GM19467 (cell line): Measurements from ENCODE around the gene GALNT9.
"Not testable (repeated sequence)": the region's sequence is repeated elsewhere in the genome, so short reads cannot be mapped to it uniquely, and the experiment has no call there.

Source experiments
- ATAC-seq: cut with Tn5 transposase; IDR thresholded peaks from one replicate; pipeline ENCODE4 v1.9.1; 2021; ENCODE audit warnings: mild to moderate bottlenecking, moderate library complexity; ENCODE audit not compliant: unreplicated experiment

GALNT9 gene

DNA sequence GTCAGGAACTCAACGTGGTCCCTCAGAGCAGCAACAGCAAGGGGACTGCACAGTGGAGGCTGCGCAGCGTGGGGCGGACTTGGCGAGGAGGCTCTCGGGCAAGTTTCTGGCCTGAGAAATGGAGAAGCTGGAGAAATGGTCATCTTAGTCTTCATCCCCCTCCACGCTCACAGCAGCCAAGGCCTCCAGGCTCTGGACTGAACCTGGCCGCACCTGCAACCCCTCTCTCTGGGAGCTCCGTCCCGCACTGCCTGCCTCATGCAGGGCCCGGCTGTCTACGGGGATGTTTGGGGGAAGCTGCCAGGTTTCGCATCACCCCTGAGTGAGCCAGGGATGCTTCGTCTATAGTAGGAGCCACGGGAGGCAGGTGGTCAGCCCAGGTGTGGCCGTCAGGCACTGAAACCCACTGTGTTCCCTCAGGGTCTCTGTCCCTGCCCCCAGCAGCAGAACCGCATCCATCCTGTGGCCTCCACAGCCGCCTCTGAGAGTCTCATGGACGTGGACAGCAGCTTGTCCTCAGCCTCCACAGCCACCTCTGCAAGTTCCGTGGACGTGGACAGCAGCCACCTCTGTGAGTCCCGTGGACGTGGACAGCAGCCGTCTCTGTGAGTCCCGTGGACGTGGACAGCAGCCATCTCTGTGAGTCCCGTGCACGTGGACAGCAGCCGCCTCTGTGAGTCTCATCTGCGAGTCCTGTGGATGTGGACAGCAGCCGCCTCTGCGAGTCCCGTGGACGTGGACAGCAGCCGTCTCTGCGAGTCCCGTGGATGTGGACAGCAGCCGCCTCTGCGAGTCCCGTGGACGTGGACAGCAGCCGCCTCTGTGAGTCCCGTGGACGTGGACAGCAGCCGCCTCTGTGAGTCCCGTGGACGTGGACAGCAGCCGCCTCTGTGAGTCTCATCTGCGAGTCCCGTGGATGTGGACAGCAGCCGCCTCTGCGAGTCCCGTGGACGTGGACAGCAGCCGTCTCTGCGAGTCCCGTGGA lies 29.1 kb upstream of the GALNT9 start:
- ATAC-seq = not testable (repeated sequence)

DNA sequence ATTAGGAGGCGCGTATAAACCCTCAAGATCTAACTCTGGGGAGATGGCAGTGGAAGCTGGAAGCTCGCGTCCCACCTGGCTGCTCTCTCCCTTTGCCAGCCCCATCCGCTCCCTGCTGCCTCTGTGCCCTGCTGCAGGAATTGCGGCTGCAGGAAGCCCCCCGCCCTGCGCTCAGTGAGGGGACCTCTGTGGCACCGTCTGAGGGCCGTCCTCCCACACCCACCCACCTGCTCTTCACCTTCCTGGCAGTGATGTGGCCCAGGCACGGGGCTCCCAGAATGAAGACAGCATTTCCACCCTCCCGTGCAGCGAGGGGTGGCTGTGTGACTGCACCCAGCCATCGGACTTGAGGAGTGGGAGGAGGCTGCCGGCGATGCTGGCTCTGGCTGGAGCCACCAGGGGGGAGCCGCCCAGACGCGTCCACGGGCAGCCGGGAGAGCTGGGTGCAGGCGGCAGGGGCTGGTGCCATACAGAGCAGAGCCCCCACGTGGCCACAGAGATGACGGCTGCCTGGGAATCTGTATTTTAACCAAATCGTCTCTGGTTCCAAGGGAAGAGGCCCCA lies 28.3 kb upstream of the GALNT9 start:
- no peak for ATAC-seq

DNA sequence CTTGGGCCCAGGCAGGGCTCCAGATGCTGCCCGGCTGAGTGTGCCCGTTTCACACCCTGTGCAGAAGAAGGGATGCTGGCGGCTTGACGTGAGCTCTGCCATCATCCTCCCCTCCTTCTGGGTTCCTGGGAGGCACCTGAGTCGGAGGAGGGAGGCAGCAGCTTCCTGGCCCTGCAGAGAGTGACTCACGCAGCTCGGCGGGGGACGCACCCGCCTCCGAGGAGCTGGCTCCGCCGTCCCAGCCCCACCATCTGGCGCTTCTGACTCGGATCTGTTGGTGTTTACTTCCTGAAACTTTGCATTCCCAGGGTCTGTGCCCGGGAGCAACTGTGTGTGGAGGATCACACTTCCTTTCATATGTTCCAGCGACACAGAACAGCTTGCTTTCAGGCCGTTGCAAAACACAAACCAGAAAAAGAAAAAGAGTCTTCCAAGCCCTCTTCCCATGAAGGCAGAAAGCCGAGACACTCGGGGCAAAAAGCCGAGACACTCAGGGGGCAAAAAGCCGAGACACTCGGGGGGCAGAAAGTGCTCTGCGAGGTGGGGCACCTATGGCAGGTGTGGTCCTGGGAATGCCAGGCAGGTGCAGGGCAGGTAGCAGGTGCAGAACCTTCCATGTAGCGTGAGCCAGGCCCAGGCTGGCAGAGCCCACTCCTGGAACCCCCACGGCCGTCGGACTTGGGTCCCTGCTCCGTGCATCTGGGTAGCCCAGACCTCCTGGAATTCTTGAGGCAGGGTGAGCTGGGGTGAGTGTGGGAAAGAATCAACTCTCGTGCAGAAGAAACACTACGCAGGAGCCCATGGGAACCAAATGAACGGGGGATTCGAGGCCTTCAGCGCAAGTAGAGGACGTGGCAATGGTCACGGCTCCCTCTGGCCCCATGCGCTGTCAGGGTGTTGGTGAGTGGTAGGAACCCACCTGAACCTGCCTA lies 27.6 kb upstream of the GALNT9 start:
- no peak for ATAC-seq

DNA sequence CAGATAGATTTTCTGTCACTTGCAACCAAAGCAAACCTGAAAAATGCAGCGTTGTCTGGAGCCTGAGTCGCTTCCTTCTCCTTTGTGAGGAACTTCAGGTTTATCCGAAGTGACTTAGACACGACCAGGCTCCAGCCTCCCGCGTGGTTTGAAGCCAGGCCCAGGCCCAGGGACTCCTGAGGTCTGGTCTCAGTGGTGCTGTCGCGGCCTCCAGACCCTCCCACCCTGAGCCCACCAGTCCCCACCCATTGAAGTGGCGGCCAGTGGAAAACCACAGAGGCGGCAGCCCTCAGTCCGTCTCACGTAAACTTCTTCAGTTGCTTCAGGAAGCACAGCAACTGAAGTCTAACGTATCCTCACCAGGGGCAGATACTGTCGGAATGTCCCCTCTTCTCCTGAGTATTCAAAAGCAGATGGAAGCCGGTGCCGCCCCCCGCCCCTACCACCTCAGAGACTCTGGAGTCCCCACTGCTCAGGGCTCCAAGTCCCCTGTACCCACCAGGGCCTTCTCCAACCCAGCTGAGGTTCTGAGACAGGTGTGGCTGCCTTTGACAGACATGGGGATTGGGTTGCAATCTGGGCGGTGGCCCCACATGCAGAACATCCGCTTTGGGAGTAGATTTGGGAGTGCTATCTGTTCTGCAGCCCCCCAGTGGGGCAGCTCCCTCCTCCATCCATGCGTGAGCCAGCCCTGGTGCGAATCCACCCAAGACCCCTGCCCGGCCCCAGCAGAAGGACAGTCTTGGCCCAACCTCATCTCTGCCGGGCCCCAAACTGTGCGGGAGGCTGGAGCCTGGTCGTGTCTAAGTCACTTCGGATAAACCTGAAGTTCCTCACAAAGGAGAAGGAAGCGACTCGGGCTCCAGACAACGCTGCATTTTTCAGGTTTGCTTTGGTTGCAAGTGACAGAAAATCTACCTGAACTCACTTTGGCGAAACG lies 26.6 kb upstream of the GALNT9 start:
- ATAC-seq = no peak

DNA sequence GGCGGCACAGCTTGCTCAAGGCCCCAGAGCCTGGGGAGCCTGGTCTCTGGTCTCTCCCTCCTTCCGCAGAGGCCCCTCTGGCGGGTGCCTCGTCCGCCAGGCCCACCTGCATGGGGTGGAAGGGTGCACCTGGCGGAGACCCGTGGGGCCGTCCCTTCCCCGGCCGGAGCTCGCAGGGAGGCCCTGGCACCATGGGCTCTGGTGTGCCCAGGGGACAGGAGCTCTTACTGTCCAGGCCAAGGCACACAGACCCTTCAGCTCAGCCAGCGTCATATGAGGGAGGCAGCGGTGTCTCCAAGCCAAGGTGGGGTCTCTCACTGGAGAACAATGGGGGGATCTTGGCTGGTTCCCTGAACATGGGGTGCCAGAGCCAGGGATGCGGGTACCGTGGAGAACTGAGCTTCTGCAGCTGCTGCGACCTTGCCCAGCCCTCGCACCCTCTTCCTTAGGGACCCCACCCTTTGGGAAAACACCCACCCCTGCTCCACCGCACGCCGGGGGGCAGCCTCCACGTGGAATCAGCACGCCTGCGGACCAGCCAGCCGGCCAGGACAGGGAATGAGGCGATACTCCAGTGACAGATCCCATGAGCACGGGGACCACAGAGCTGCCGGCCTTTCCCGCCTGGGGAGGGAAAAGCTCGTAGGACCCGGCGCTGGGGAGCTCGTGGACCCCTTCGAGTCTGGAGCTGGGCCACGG lies 25.7 kb upstream of the GALNT9 start:
- ATAC-seq = no peak

DNA sequence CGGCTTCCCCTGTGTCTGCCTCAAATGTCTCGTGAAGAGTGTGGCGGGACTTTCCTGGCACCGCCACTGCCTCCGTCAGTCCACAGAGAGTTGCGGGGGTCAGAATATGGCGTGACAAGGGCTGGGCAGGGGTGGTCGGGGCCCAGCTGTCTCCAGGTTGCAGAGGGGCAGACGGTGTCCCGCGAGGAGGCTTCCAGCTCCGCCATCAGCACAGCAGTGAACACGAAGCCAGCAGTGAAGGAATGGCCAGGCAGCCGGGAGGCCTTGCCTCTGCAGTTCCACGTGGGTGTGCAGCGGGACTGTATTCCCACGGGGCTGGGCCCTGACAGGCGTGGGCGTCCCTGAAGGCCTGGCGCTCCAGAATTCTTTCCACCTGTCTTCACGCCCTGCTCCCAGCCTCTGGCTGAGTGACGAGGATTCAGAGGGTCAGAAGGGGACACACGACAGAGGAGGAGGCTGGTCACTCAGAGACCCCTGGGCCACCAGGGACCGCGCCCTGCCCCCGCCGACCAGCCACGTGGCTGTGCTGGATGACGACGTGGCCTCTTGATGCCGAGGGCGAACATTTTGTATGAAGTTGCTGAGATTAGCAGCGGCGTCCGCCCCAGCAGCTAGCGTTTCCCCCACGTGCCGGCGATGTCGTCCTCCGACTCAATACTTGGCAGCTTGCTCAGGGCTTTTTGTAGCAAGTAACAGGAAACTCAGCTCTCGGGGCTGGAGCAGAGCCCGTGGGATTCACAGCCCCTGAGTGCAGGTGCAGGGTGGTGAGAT lies 25.0 kb upstream of the GALNT9 start:
- ATAC-seq = no peak

DNA sequence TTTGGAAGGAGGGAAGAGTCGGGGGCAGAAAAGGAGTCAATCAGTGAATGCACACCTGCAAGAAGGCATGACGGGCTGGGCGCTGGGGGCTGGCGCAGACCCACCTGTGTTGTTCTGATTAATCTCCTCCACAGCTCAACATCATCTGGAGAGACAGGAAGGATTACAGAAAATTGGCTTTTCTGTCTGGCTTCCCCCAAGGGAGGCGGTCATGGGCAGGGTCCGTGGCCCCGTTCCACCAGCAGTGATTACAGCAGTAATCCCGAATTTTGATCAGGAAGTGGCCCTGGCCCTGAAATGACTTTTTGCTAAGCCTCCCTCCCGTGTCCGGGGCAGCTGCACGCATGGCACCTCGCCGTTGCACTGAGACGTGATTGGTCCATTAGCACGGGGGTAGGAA lies 24.4 kb upstream of the GALNT9 start:
- ATAC-seq = no peak

DNA sequence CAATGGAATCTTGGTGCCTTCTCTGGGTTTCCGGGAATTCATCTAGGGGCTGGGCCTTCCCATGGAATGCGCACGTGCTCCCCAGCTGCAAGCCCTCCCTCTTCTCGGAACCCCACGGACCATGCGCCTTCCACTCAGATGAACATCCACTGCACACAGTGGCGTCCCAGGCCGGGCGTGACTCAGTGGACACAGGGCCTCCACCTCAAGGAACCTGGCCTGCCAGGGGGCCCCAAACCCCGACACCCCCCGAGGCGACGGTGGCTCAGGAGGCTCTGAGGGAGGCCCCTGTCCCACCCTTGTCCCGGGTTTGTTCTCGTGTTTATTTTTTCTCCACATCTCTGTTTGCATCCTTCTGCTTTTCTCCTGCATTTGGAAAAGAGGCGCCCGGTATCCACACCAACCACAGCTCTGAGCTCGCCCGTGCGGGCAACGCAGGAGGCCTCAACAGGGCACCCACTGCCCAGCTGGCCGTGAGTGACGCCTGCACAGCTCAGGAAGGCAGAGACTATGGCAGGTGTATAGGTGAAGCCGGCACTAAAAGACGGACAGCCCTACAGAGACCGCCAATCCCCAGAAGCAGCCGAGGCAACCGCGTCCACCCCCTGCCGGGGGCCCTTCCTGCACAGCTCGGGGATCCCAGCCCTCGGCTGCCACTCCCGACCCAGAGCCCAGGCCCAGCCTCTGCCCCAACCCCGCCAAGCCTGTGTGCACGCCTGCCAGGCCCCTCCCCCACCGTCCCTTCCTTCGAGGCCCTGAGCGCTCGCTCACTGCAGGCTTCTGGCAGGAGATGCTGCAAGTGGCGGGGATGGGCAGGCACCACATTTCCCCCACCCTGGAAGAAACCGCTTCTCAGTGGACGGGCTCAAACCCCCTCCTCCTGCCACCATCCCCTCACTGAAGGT lies 23.8 kb upstream of the GALNT9 start:
- ATAC-seq = no peak

DNA sequence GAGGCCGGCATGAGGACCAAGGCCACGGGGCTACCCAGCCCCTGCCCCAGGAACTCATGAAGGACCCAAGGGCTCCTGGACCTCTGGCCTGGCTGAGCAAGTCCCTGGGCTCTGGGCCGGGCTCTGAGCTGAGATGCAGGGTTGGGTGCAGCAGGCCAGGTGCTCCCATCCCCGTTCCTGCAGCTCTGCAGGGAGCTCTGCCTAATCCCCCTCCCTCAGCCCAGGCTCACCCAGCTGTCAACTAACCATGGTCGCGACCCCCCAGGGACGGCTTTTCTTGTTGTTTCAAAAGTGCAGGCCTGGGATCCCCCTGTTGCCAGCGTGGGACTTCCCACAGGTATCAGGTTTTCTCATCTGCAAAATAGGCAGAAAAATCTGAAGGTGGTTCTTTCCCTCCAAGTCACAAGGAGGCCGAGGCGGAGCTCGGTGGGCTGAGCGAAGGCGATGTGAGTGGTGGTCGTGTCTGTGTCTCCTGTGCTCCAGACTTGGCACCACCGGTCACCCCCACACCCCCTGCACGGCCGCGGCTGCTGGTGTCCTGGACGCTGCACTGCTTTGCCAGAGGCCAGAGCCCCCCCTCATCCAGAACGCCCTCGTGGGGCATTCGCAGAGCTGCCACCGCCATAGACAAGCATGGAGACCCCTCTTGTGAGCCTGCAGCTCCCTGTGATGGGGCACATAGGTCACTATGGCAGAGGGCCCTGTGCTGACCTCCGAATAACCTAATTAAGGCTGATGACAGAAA lies 22.5 kb upstream of the GALNT9 start:
- no peak for ATAC-seq

DNA sequence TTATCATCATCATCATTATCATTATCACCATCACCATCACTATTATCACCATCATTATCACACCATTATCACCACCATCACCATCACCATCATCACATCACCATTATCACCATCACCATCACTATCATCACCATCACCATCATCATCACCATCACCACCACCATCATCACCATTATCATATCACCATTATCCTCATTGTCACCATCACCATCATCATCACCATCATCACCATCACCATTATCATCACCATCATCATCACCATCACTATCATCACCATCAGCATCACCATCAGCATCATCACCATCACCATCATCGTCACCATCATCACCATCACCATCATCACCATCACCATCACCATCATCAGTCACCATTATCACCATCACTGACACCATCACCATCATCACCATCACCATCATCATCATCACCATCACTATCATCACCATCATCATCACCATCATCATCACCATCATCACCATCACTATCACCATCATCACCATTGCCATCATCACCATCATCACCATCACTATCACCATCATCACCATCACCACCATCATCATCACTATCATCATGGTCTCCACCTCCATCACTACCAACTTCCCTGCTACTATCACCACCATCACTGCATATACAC lies 20.2 kb upstream of the GALNT9 start:
- ATAC-seq = no peak

DNA sequence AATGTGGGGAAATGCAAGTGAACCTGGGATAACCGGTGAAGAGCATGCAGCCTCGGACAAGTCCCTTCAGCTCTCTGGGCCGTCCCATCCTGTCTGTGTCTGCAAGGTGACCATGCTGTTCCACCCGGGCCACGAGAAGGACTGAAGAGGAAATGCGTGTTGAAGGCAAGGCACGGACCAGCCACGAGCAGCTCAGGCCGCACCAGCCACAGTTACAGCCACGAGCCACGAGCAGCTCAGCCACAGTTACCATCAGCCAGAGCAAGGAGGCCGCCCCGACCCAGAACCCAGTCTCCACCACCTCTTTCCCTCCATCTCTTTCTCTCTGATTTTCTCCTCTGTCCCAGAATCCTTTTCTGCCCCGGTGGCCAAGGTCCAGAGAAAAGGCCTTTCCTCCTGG lies 18.8 kb upstream of the GALNT9 start:
- ATAC-seq = no peak

DNA sequence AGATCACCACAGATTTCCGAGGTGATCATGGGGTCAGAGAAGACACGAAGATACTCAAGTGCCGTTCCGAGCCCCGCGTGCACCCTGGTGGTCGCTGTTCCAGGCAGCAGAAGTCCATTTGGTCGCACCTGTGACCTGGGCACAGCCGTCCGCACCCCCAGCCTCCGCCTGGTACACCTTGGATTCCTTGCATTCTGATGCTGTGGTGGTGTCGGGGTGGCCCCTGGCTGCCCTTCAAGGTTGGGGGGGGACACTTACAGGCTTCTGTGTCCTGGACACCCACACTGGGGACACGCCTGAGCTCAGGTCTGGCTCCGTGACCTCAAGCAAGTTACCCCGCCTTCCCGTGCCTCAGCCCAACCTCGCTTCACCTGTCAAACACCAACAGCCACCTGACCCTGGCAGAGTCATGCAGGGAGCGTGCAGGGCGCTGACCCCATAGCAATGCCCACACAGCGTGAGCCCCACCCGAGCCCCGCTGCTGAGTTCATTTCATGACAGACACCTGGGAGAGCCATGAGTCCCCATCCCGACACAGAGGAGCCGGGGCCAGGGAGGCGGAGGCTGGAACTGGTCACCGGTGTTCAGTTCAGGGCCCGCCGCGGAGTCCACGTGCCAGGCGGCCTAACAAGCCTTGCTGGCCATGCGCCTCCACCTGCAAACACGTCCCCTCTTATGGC lies 17.9 kb upstream of the GALNT9 start:
- ATAC-seq = no peak

DNA sequence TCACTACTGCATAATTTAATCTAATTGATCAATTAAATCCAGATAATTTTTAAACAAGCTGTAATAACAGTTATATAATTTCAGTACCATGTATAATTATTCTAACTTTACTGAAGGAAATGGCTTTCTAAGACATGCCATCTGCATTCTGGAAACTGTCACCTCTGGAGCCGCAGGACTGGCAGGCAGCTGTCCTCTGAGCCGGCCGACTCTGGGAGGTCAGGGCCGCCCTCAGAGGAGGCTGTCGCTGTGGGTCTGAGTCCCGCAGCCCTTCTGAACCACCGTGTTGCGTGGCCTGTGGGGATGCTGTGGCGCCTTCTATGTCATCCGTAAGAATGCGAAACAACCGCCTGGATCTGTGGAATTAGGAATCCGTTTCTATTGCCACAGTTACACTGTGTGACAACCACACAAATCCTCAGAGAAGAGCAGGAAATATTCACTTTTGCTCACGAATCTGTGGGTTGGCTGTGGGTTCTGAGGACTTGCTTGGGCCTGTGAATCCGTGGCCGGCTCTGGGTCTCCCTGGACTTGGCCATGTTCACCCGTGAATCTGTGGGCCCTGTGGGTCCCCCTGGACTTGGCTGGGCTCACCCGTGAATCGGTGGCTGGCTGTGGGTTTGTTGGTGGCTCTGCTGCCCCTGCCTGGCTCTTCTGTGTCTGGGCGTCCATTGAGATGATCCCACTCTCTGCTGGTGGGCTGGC lies 17.2 kb upstream of the GALNT9 start:
- ATAC-seq = no peak

DNA sequence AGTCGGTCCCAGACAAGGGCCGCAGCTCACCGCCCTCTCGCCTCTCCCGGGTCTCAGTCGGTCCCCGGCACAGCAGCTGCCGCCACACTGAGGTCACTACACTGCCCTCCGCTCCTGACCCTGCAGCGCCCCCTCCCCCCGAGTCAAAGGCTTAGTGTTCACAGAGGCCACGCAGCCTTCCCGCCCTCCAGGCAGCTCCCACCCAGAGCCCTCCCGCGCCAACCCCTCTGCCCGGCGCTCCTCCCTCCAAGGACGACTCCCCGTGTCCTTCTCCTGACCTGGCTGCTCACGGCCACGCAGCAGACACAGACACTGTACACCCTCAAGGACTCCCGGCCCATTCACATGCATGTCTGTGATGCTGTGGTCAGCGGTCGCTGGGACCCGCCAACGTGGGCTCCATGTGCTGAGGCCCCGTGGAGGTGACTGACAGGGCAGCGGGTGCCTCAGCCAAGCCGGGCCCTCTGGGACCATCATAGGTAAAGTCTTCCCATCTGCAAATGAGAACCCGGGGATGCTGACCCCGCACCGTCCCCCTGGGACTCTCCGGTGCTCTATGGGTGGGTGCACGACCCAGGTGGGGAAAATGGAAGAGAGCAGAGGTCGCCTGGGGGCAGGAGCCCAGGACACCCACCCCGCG lies 16.3 kb upstream of the GALNT9 start:
- ATAC-seq = no peak

DNA sequence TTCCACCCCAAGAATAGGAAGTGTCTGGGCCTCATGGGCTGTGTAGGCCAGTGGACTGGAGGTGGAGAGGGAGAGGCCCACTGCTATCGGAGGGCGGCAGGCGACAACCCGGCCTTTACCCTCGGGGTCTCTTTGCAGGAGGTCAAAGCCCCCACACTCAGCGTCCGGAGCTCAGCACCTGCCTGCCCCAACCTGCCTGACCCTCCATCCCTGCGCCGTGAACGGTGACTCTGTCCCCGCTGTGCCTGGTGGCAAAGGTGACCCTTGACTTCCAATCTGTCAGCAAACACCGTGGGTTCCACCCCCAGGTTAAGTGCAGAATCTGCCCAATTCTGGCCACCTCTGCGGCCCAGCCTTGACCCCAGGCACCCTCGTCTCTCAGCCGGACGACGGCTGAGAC lies 15.7 kb upstream of the GALNT9 start:
- ATAC-seq = no peak
